Lung (tissue), 12 donors: ENCODE data around the gene KRTAP10-6. TPM values are rescaled to one million over a fixed set of nuclear protein-coding genes. Genes with fewer than 3 reads are reported as not detected.

Experiments used
- ATAC-seq: fragments of 200-7000 bp; cut with Tn5 transposase; one replicate; pipeline ENCODE4 v1.9.1; 2020; ENCODE audit warnings: moderate number of reproducible peaks; ENCODE audit not compliant: insufficient read depth, low FRiP score
- DNase-seq, 3 donors: peaks; one replicate each; pipeline ENCODE4 v3.0.0-alpha.2; 2013 to 2017
- H3K27ac ChIP-seq, 2 donors: one replicate each; pipeline ENCODE4 v1.5.1; 2013; ENCODE audit warnings: mild to moderate bottlenecking in 2 of 2, moderate library complexity in 2 of 2, control low read depth in 1 of 2, inconsistent platforms in 1 of 2, low read depth in 1 of 2, low read length in 1 of 2
- H3K27me3 ChIP-seq, 3 donors: one replicate each; pipeline ENCODE4 v1.5.1; 2013; ENCODE audit warnings: low read length in 2 of 3; ENCODE audit not compliant: control insufficient read depth in 3 of 3, insufficient read depth in 3 of 3
- H3K36me3 ChIP-seq, 4 donors: one replicate each; pipeline ENCODE4 v1.5.1; 2013; ENCODE audit warnings: low read length in 4 of 4, mild to moderate bottlenecking in 1 of 4, moderate library complexity in 1 of 4; ENCODE audit not compliant: control insufficient read depth in 4 of 4, insufficient read depth in 4 of 4
- H3K4me1 ChIP-seq, 5 donors: one replicate each; pipeline ENCODE4 v1.5.1; 2013; ENCODE audit warnings: low read length in 5 of 5, mild to moderate bottlenecking in 2 of 5, moderate library complexity in 1 of 5; ENCODE audit not compliant: control insufficient read depth in 5 of 5, insufficient read depth in 5 of 5
- H3K4me3 ChIP-seq: one replicate; pipeline ENCODE4 v1.5.1; 2013; ENCODE audit warnings: mild to moderate bottlenecking, control low read depth, moderate library complexity
- H3K9ac ChIP-seq, 2 donors: one replicate each; pipeline ENCODE4 v1.5.1; 2013; ENCODE audit warnings: low read length in 2 of 2, control low read depth in 1 of 2; ENCODE audit not compliant: insufficient read depth in 1 of 2
- H3K9me3 ChIP-seq, 4 donors: one replicate each; pipeline ENCODE4 v1.5.1; 2013; ENCODE audit warnings: low read length in 3 of 4, mild to moderate bottlenecking in 1 of 4, moderate library complexity in 1 of 4; ENCODE audit not compliant: control insufficient read depth in 4 of 4, insufficient read depth in 3 of 4
- WGBS, 2 donors: extraction: QIAGEN DNeasy Blood & Tissue Kit; methylation state at CpG; one replicate each; pipeline ENCODE4 v1.1.7; 2013; 5-methylcytosine and 5-hydroxymethylcytosine counted together
- polyA plus RNA-seq, 2 donors: library from polyadenylated mRNA; stranded (reverse); fragments of 200-250 nt; gene quantifications; one replicate each; pipeline ENCODE4 v1.2.1, GENCODE V29; 2013
- total RNA-seq, 2 donors: library from RNA; depleted of rRNA in 1 of 2; stranded (reverse); fragments of >200 nt in 1 of 2; gene quantifications; one replicate each; pipeline ENCODE4 v1.2.1, GENCODE V29; 2014 to 2021
- TF ChIP-seq, protein P1 (sequence below): IDR thresholded peaks from 2 replicates; pipeline ENCODE4 v1.5.1; 2012; ENCODE audit warnings: mild to moderate bottlenecking; ENCODE audit errors: control extremely low read depth, extremely low read depth
- donor health status: control.
- donor health status: control.
- donor health status: Bipolar disorder and iron deficiency.
- donor health status: healthy.
- donor health status: DM: yes; HTN: yes; CAD: no.

KRTAP10-6 gene
- total and polyA plus RNA-seq, 4 donors: not detected

DNA sequence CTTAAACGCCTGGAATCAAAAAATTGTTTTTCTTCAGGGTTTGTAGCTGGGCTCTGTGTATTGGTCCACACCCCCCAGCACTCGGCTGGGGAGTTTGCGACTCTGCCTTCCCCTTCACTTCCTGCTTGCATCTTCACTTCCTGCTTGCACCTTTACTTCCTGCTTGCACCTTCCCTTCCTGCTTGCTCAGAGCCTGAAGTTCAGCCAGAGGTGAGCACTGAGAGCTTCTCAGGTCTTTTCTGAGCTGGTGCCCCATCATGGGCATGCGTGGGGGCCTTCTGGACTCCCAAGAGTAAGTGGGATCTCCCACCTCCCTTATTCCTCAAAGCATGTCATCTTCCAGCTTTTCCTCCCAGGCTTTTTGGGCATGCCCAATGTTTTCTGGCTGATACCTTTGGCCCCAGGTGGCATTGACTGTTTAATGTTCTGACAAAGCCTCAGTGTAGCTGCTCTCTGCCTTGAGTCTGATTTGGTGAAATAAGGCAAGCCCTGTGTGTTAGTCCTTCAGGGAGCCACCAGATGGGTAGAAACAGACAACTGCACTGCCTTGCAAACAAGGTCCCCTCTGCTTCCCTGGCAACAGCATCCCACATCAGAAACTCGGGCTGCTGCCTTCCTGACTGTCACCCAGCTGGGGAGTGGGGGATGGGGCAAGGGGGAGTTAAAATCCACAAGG is 44.5 kb downstream of the KRTAP10-6 start:
- Histone ChIP-seq H3K4me3 (no peak overlapping the region), H3K27ac (no peak overlapping the region), H3K27me3 (no peaks in the 10 kb centered on the region), H3K9ac (no peak overlapping the region), H3K36me3 (no peaks in the 10 kb centered on the region), H3K4me1 (peaks cover 0 to 10% (median 0%) of the 10 kb centered on the region in 5 donors), H3K9me3 (peaks cover 0 to 12% (median 3%) of the 10 kb centered on the region in 4 donors)
- 40 to 46% methylated on average over 5 of the region's 5 CpGs for WGBS, 2 donors
- TF ChIP-seq, protein P1, sequence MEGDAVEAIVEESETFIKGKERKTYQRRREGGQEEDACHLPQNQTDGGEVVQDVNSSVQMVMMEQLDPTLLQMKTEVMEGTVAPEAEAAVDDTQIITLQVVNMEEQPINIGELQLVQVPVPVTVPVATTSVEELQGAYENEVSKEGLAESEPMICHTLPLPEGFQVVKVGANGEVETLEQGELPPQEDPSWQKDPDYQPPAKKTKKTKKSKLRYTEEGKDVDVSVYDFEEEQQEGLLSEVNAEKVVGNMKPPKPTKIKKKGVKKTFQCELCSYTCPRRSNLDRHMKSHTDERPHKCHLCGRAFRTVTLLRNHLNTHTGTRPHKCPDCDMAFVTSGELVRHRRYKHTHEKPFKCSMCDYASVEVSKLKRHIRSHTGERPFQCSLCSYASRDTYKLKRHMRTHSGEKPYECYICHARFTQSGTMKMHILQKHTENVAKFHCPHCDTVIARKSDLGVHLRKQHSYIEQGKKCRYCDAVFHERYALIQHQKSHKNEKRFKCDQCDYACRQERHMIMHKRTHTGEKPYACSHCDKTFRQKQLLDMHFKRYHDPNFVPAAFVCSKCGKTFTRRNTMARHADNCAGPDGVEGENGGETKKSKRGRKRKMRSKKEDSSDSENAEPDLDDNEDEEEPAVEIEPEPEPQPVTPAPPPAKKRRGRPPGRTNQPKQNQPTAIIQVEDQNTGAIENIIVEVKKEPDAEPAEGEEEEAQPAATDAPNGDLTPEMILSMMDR: no peak
- ATAC-seq (no peak), DNase-seq (no peak)

DNA sequence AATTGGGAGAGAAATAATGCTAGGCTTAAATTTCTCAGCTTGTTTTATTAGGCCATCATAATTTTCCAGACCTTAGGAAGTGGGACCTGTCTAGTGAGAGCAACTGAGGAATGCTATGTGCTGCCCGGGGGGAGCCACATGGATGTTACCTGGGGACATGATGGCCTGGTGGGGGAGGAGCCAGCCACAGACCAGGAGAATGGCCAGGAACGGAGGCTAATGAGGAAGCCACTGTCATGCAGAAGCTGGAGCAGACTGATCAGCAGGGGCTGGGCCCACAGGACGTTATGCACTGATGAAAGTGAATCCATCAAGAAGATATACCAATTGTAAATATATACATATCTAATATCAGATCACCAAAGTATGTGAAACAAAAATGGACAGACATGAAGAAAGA is 47.7 kb downstream of the KRTAP10-6 start:
- H3K9ac ChIP-seq: no peak overlapping the region
- 77 to 81% methylated on average over 3 of the region's 3 CpGs for WGBS, 2 donors
- H3K36me3 ChIP-seq: no peaks in the 10 kb centered on the region
- H3K9me3 ChIP-seq: peaks cover 0 to 14% (median 7%) of the 10 kb centered on the region in 4 donors
- ATAC-seq (no peak), DNase-seq (no peak)
- TF ChIP-seq, protein P1: no peak
- H3K27me3 ChIP-seq: no peaks in the 10 kb centered on the region
- peaks cover 0 to 8% (median 0%) of the 10 kb centered on the region in 5 donors for H3K4me1 ChIP-seq
- no peak overlapping the region for H3K4me3 ChIP-seq
- H3K27ac ChIP-seq: no peak overlapping the region

GRCh38 chr21:44542716-44543115 is 49.6 kb downstream of the KRTAP10-6 start:
- TF ChIP-seq, protein P1: no peak
- DNase-seq: no peak
- H3K4me3 ChIP-seq: no peak overlapping the region
- H3K9ac ChIP-seq: no peak overlapping the region
- no peak overlapping the region for H3K27ac ChIP-seq
- peaks cover 0 to 14% (median 5%) of the 10 kb centered on the region in 4 donors for H3K9me3 ChIP-seq
- no peaks in the 10 kb centered on the region for H3K36me3 ChIP-seq
- no peaks in the 10 kb centered on the region for H3K4me1 ChIP-seq
- WGBS, 2 donors: 87 to 88% methylated on average over 1 of the region's 1 CpG
- ATAC-seq: no peak
- H3K27me3 ChIP-seq: no peaks in the 10 kb centered on the region

Other genes starting within 250 kb of the KRTAP10-6 start
- 10 to 100 TPM in 1 of 2 donors, 1 to 10 TPM in 1; 5.9 to 13.1 TPM for gene TRPM2, start 238.9 kb downstream of the KRTAP10-6 start, total RNA-seq
- gene TRPM2, start 238.9 kb downstream of the KRTAP10-6 start, polyA plus RNA-seq: 10 to 100 TPM in 1 of 2 donors, 1 to 10 TPM in 1; 7.4 to 26.2 TPM
- gene LRRC3, start 137.0 kb downstream of the KRTAP10-6 start, total RNA-seq: 1 to 10 TPM; 2.8 to 3.6 TPM
- gene LRRC3, start 137.0 kb downstream of the KRTAP10-6 start, polyA plus RNA-seq: 1 to 10 TPM; 1.4 to 2.0 TPM
- gene KRTAP10-1, start 52.3 kb downstream of the KRTAP10-6 start, total RNA-seq: not detected
- gene KRTAP10-1, start 52.3 kb downstream of the KRTAP10-6 start, polyA plus RNA-seq: not detected
- gene KRTAP10-2, start 41.0 kb downstream of the KRTAP10-6 start, total RNA-seq: not detected
- not detected for gene KRTAP10-2, start 41.0 kb downstream of the KRTAP10-6 start, polyA plus RNA-seq
- not detected for gene KRTAP10-3, start 33.7 kb downstream of the KRTAP10-6 start, total RNA-seq
- not detected for gene KRTAP10-3, start 33.7 kb downstream of the KRTAP10-6 start, polyA plus RNA-seq
- not detected for gene KRTAP10-4, start 18.8 kb downstream of the KRTAP10-6 start, total RNA-seq
- gene KRTAP10-4, start 18.8 kb downstream of the KRTAP10-6 start, polyA plus RNA-seq: not detected
- not detected for gene KRTAP10-5, start 11.9 kb downstream of the KRTAP10-6 start, total RNA-seq
- not detected for gene KRTAP10-5, start 11.9 kb downstream of the KRTAP10-6 start, polyA plus RNA-seq
- not detected for gene KRTAP10-7, start 8.1 kb upstream of the KRTAP10-6 start, total RNA-seq
- not detected for gene KRTAP10-7, start 8.1 kb upstream of the KRTAP10-6 start, polyA plus RNA-seq
- gene KRTAP10-8, start 19.6 kb upstream of the KRTAP10-6 start, total RNA-seq: not detected
- gene KRTAP10-8, start 19.6 kb upstream of the KRTAP10-6 start, polyA plus RNA-seq: not detected
- not detected for gene KRTAP10-9, start 34.6 kb upstream of the KRTAP10-6 start, total RNA-seq
- not detected for gene KRTAP10-9, start 34.6 kb upstream of the KRTAP10-6 start, polyA plus RNA-seq
- not detected for gene KRTAP10-10, start 44.9 kb upstream of the KRTAP10-6 start, total RNA-seq
- not detected for gene KRTAP10-10, start 44.9 kb upstream of the KRTAP10-6 start, polyA plus RNA-seq
- not detected for gene KRTAP10-11, start 53.9 kb upstream of the KRTAP10-6 start, total RNA-seq
- gene KRTAP10-11, start 53.9 kb upstream of the KRTAP10-6 start, polyA plus RNA-seq: not detected
- not detected for gene KRTAP12-4, start 62.2 kb upstream of the KRTAP10-6 start, total RNA-seq
- not detected for gene KRTAP12-4, start 62.2 kb upstream of the KRTAP10-6 start, polyA plus RNA-seq
- gene KRTAP12-3, start 65.4 kb upstream of the KRTAP10-6 start, total RNA-seq: not detected
- not detected for gene KRTAP12-3, start 65.4 kb upstream of the KRTAP10-6 start, polyA plus RNA-seq
- not detected for gene KRTAP12-2, start 74.4 kb upstream of the KRTAP10-6 start, total RNA-seq
- not detected for gene KRTAP12-2, start 74.4 kb upstream of the KRTAP10-6 start, polyA plus RNA-seq
- not detected for gene KRTAP12-1, start 89.7 kb upstream of the KRTAP10-6 start, total RNA-seq
- not detected for gene KRTAP12-1, start 89.7 kb upstream of the KRTAP10-6 start, polyA plus RNA-seq
- not detected for gene KRTAP10-12, start 104.7 kb upstream of the KRTAP10-6 start, total RNA-seq
- gene KRTAP10-12, start 104.7 kb upstream of the KRTAP10-6 start, polyA plus RNA-seq: not detected
- 1 to 10 TPM in 1 of 2 donors, under 1 TPM in 1; 0.43 to 2.1 TPM for gene TSPEAR, start 119.1 kb upstream of the KRTAP10-6 start, total RNA-seq
- gene TSPEAR, start 119.1 kb upstream of the KRTAP10-6 start, polyA plus RNA-seq: under 1 TPM; 0.02 to 0.12 TPM
- 10 to 100 TPM; 87.0 to 93.2 TPM for gene UBE2G2, start 209.3 kb upstream of the KRTAP10-6 start, total RNA-seq
- gene UBE2G2, start 209.3 kb upstream of the KRTAP10-6 start, polyA plus RNA-seq: 10 to 100 TPM; 35.6 to 48.0 TPM
- 10 to 100 TPM; 45.5 to 86.5 TPM for gene SUMO3, start 225.6 kb upstream of the KRTAP10-6 start, total RNA-seq
- 10 to 100 TPM; 40.4 to 96.4 TPM for gene SUMO3, start 225.6 kb upstream of the KRTAP10-6 start, polyA plus RNA-seq